Aorta (tissue), 5 donors: ENCODE results near the gene AGBL1. TPM values are rescaled to one million over a fixed set of nuclear protein-coding genes. Genes with fewer than 3 reads are reported as not detected.
A peak's percentile ranks its signal among the peaks of the same experiment; 100 is the strongest.

Experiments used
- ATAC-seq: fragments of 200-7000 bp; cut with Tn5 transposase; one replicate; pipeline ENCODE4 v1.9.1; 2022; ENCODE audit warnings: moderate library complexity; ENCODE audit not compliant: low FRiP score
- DNase-seq, 2 donors: peaks; one replicate each; pipeline ENCODE4 v3.0.0-alpha.2; 2020
- H3K27ac ChIP-seq, 2 donors: one replicate each; pipeline ENCODE4 v1.5.1; 2013; ENCODE audit warnings: low read length in 2 of 2, mild to moderate bottlenecking in 2 of 2, moderate library complexity in 2 of 2, control low read depth in 1 of 2, inconsistent platforms in 1 of 2, low read depth in 1 of 2
- H3K27me3 ChIP-seq, 2 donors: one replicate each; pipeline ENCODE4 v1.6.1; 2013; ENCODE audit warnings: control low read depth in 1 of 2, low read length in 1 of 2, mild to moderate bottlenecking in 1 of 2, moderate library complexity in 1 of 2; ENCODE audit not compliant: insufficient read depth in 2 of 2, control insufficient read depth in 1 of 2
- H3K36me3 ChIP-seq, 2 donors: one replicate each; pipeline ENCODE4 v1.6.1; 2013; ENCODE audit warnings: control low read depth in 1 of 2, low read length in 1 of 2, mild to moderate bottlenecking in 1 of 2; ENCODE audit not compliant: insufficient read depth in 2 of 2, control insufficient read depth in 1 of 2
- H3K4me1 ChIP-seq, 2 donors: one replicate each; pipeline ENCODE4 v1.6.1; 2013; ENCODE audit warnings: low read length in 2 of 2, control low read depth in 1 of 2, mild to moderate bottlenecking in 1 of 2, moderate library complexity in 1 of 2; ENCODE audit not compliant: insufficient read depth in 2 of 2, control insufficient read depth in 1 of 2
- H3K4me3 ChIP-seq, 2 donors: one replicate each; pipeline ENCODE4 v1.5.1; 2013; ENCODE audit warnings: low read length in 2 of 2, control low read depth in 1 of 2, mild to moderate bottlenecking in 1 of 2
- H3K9me3 ChIP-seq: one replicate; pipeline ENCODE4 v1.6.1; 2013; ENCODE audit warnings: mild to moderate bottlenecking, low read length; ENCODE audit not compliant: control insufficient read depth
- WGBS, 2 donors: extraction: QIAGEN DNeasy Blood & Tissue Kit; methylation state at CpG; one replicate each; pipeline ENCODE4 v1.1.7; 2013; 5-methylcytosine and 5-hydroxymethylcytosine counted together
- intact Hi-C, 2 donors: fragments of 100-400 bp; cut with DNase I; formaldehyde crosslinking; loops; one replicate each; pipeline versions ENCODE4 v1.14.2 to v1.15.0; 2022
- polyA plus RNA-seq, 2 donors: library from polyadenylated mRNA; stranded (reverse); fragments of 200-250 nt; gene quantifications; one replicate each; pipeline ENCODE4 v1.2.3, GENCODE V29; 2013
- total RNA-seq, 2 donors: library from RNA; stranded (reverse); fragmentation: NEBNext Ultra II Directional; extraction: Animal tissue kit (Norgen Biotek cat#: 25700); gene quantifications; one replicate each; pipeline ENCODE4 v1.2.1, GENCODE V29; 2021
- donor health status: healthy with polysubstance abuse.
- donor health status: Bipolar disorder and iron deficiency.
- donor health status: DM: no; HTN: no; CAD: no.
- donor health status: DM: no; HTN: no; CAD: no.
- donor health status: DM: yes; HTN: yes; CAD: no.

Gene AGBL1
- total and polyA plus RNA-seq, 4 donors: 0.21 TPM; not detected in 3

- Histone ChIP-seq H3K4me3 (no peak overlapping the region), H3K27ac (no peak overlapping the region), H3K27me3 (no peaks in the 10 kb centered on the region), H3K36me3 (no peaks in the 10 kb centered on the region), H3K9me3 (peaks cover 1% of the 10 kb centered on the region), H3K4me1 (no peaks in the 10 kb centered on the region)
- 45 to 54% methylated on average over 4 of the region's 4 CpGs for WGBS, 2 donors
- DNase-seq: no peak
- ATAC-seq: no peak
- intact Hi-C loops: no loop called here
Observed at GRCh38 chr15:86300390-86301125, 220.9 kb downstream of the AGBL1 start.

DNA sequence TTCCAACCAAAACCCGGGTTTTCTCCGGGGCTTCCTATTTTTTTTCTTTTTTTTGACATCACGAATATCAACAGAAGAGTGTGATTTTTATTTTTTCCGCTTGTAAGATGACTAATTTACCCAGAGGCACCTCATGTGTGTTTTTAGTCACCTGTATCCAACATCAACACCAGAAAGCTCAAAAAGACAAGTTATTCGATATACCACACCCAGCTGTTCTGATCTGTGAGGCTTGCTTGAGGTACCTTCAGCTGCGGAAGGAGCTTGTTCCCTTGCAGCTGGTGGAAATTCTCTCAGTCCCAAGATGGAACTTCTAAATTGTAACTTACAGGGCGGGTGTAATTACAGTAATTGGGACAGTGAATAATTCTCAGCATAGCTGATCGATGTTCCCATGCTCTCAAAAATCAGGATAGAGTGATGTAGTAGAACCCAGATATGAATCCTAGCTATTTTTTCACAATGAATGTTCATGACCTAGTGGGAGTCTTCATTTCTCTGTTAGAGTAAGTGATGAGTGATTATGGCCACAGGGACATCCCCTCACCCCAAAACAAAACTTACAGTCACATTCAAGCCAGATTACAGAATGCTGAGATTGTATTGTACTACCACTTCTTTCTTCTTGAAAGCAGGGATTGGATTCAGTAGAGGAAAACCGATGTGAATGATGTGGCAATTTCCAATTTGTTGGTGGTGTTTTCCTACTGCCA is 232.1 kb downstream of the AGBL1 start:
- Histone ChIP-seq H3K27me3 (peaks cover 0 to 1% of the 10 kb centered on the region in 2 donors), H3K9me3 (no peaks in the 10 kb centered on the region), H3K4me1 (no peaks in the 10 kb centered on the region), H3K4me3 (no peak overlapping the region), H3K27ac (no peak overlapping the region), H3K36me3 (no peaks in the 10 kb centered on the region)
- intact Hi-C loops: no loop called here
- ATAC-seq (no peak), DNase-seq (no peak)
- 79 to 82% methylated on average over 9 of the region's 9 CpGs for WGBS, 2 donors

GRCh38 chr15:86312486-86312885 is 232.8 kb downstream of the AGBL1 start:
- H3K27me3 ChIP-seq: peaks cover 0 to 1% of the 10 kb centered on the region in 2 donors
- intact Hi-C loops: no loop called here
- no peaks in the 10 kb centered on the region for H3K9me3 ChIP-seq
- H3K36me3 ChIP-seq: no peaks in the 10 kb centered on the region
- H3K4me3 ChIP-seq: no peak overlapping the region
- 67 to 76% methylated on average over 4 of the region's 4 CpGs for WGBS, 2 donors
- ATAC-seq (no peak), DNase-seq (no peak)
- no peak overlapping the region for H3K27ac ChIP-seq
- H3K4me1 ChIP-seq: no peaks in the 10 kb centered on the region

GRCh38 chr15:86316216-86316615 is 236.5 kb downstream of the AGBL1 start:
- ATAC-seq: no peak
- no peaks in the 10 kb centered on the region for H3K4me1 ChIP-seq
- H3K9me3 ChIP-seq: no peaks in the 10 kb centered on the region
- 40 to 48% methylated on average over 8 of the region's 8 CpGs for WGBS, 2 donors
- DNase-seq: no peak
- H3K36me3 ChIP-seq: no peaks in the 10 kb centered on the region
- H3K27ac ChIP-seq: no peak overlapping the region
- H3K27me3 ChIP-seq: peaks cover 0 to 1% of the 10 kb centered on the region in 2 donors
- no peak overlapping the region for H3K4me3 ChIP-seq
- intact Hi-C loops: no loop called here

GRCh38 chr15:86316726-86317383 is 237.2 kb downstream of the AGBL1 start:
- WGBS, 2 donors: 20 to 33% methylated on average over 6 of the region's 6 CpGs
- ATAC-seq (peak; percentile 44), DNase-seq (no peak)
- Histone ChIP-seq H3K4me3 (no peak overlapping the region), H3K27ac (no peak overlapping the region), H3K36me3 (no peaks in the 10 kb centered on the region), H3K27me3 (peaks cover 0 to 1% of the 10 kb centered on the region in 2 donors), H3K9me3 (no peaks in the 10 kb centered on the region), H3K4me1 (no peaks in the 10 kb centered on the region)
- intact Hi-C loops: no loop called here

- H3K27me3 ChIP-seq: peaks cover 0 to 1% of the 10 kb centered on the region in 2 donors
- intact Hi-C loops: no loop called here
- DNase-seq (no peak), ATAC-seq (peak; percentile 80)
- no peak overlapping the region for H3K4me3 ChIP-seq
- H3K36me3 ChIP-seq: no peaks in the 10 kb centered on the region
- no peaks in the 10 kb centered on the region for H3K4me1 ChIP-seq
- no peaks in the 10 kb centered on the region for H3K9me3 ChIP-seq
- 39 to 44% methylated on average over 4 of the region's 4 CpGs for WGBS, 2 donors
- no peak overlapping the region for H3K27ac ChIP-seq
Observed at GRCh38 chr15:86317384-86317740, 237.7 kb downstream of the AGBL1 start.

- H3K4me3 ChIP-seq: no peak overlapping the region
- H3K36me3 ChIP-seq: no peaks in the 10 kb centered on the region
- ATAC-seq (no peak), DNase-seq (no peak)
- intact Hi-C loops: no loop called here
- no peaks in the 10 kb centered on the region for H3K4me1 ChIP-seq
- H3K9me3 ChIP-seq: peaks cover 1% of the 10 kb centered on the region
- 0 to 39% methylated on average over 1 of the region's 1 CpG for WGBS, 2 donors
- H3K27ac ChIP-seq: no peak overlapping the region
- peaks cover 0 to 2% of the 10 kb centered on the region in 2 donors for H3K27me3 ChIP-seq
Observed at GRCh38 chr15:86322629-86323028, 243.0 kb downstream of the AGBL1 start.

- intact Hi-C loops: no loop called here
- peaks cover 0 to 2% of the 10 kb centered on the region in 2 donors for H3K27me3 ChIP-seq
- DNase-seq (no peak), ATAC-seq (no peak)
- WGBS, 2 donors: 32 to 37% methylated on average over 2 of the region's 2 CpGs
- peaks cover 15% of the 10 kb centered on the region for H3K9me3 ChIP-seq
- no peak overlapping the region for H3K27ac ChIP-seq
- no peaks in the 10 kb centered on the region for H3K4me1 ChIP-seq
- H3K36me3 ChIP-seq: no peaks in the 10 kb centered on the region
- H3K4me3 ChIP-seq: no peak overlapping the region
Observed at GRCh38 chr15:86327230-86327865, 247.7 kb downstream of the AGBL1 start.
